CD4-positive, alpha-beta T cell (primary cell): ENCODE measurements around the gene SMAP1. TPM values are rescaled to one million over a fixed set of nuclear protein-coding genes. Genes with fewer than 3 reads are reported as not detected.

ENCODE experiments used
- ATAC-seq: fragments of 200-7000 bp; cut with Tn5 transposase; one replicate; pipeline ENCODE4 v1.10.0; 2022; ENCODE audit warnings: mild to moderate bottlenecking; ENCODE audit not compliant: poor library complexity
- CTCF ChIA-PET: fragments of 350-600 bp; sonication (Branson Sonifier 250); formaldehyde crosslinking; loops from one replicate; lab custom pipeline; 2021; ENCODE audit warnings: antibody characterized with exemption, inconsistent platforms; lab: Charles Lee
- POLR2A ChIA-PET: fragments of 350-600 bp; sonication (Branson Sonifier 250); formaldehyde crosslinking; loops from one replicate; lab custom pipeline; 2021; ENCODE audit warnings: antibody characterized with exemption, inconsistent platforms; lab: Charles Lee
- DNase-seq, 14 experiments: peaks; one replicate each; pipeline ENCODE4 v3.0.0-alpha.2; 2013 to 2020; ENCODE audit warnings: mixed read lengths in 2 of 14
- H3K27ac ChIP-seq, 2 donors: one replicate each; pipeline versions ENCODE4 v1.5.1 to v1.7.0; 2013; ENCODE audit warnings: low read length in 2 of 2, low read depth in 1 of 2, mild to moderate bottlenecking in 1 of 2
- H3K27me3 ChIP-seq, 2 experiments: 1 replicate in 1 of 2; 2 replicates in 1 of 2; pipeline versions ENCODE4 v1.6.1 to v1.7.0; 2013; ENCODE audit warnings: low read length in 2 of 2, control low read depth in 1 of 2, mild to moderate bottlenecking in 1 of 2, moderate library complexity in 1 of 2; ENCODE audit not compliant: insufficient read depth in 2 of 2, control insufficient read depth in 1 of 2
- H3K36me3 ChIP-seq: one replicate; pipeline ENCODE4 v1.6.1; 2013; ENCODE audit warnings: low read length, control low read depth; ENCODE audit not compliant: insufficient read depth
- H3K4me1 ChIP-seq: one replicate; pipeline ENCODE4 v1.6.1; 2013; ENCODE audit warnings: low read length, control low read depth; ENCODE audit not compliant: insufficient read depth
- H3K4me3 ChIP-seq: one replicate; pipeline ENCODE4 v1.5.1; 2013; ENCODE audit warnings: mild to moderate bottlenecking, low read length, moderate library complexity
- H3K9me3 ChIP-seq, 2 experiments: 1 replicate in 1 of 2; 2 replicates in 1 of 2; pipeline versions ENCODE4 v1.6.1 to v1.7.0; 2013; ENCODE audit warnings: low read length in 2 of 2, mild to moderate bottlenecking in 2 of 2, control low read depth in 1 of 2, moderate library complexity in 1 of 2; ENCODE audit not compliant: control insufficient read depth in 1 of 2, insufficient read depth in 1 of 2
- H3K27ac Mint-ChIP-seq: one replicate; pipeline ENCODE4 v1.8.0; 2020; ENCODE audit warnings: mixed read lengths
- H3K27me3 Mint-ChIP-seq: one replicate; pipeline ENCODE4 v1.8.0; 2021; ENCODE audit warnings: mixed read lengths
- H3K36me3 Mint-ChIP-seq: one replicate; pipeline ENCODE4 v1.8.0; 2021; ENCODE audit warnings: low read depth, mixed read lengths
- H3K4me1 Mint-ChIP-seq: one replicate; pipeline ENCODE4 v1.8.0; 2021; ENCODE audit warnings: low read depth, mixed read lengths
- H3K4me3 Mint-ChIP-seq: one replicate; pipeline ENCODE4 v1.8.0; 2020; ENCODE audit warnings: mild to moderate bottlenecking, mixed read lengths
- H3K9me3 Mint-ChIP-seq: one replicate; pipeline ENCODE4 v1.8.0; 2020; ENCODE audit warnings: mixed read lengths
- CTCF ChIP-seq: fragments of 200-600 bp; IDR thresholded peaks from one replicate; pipeline ENCODE4 v1.8.0; 2022; ENCODE audit warnings: antibody characterized with exemption, mild to moderate bottlenecking
- intact Hi-C, 2 experiments: fragments of 100-400 bp; cut with DNase I in 1 of 2; cut with micrococcal nuclease in 1 of 2; formaldehyde crosslinking; loops; one replicate each; pipeline versions ENCODE4 v1.15.1 to v1.9.0; 2023 to 2025; cut with DNase I, micrococcal nuclease
- total RNA-seq, 174 experiments: library from RNA in 2 of 174; stranded (reverse) in 2 of 174; gene quantifications; one replicate each; pipeline ENCODE4 v1.2.3 and lab custom pipeline; 2021 to 2026

Gene SMAP1
- total RNA-seq, 2 experiments from 2014 or later = 20.0 to 22.5 TPM

GRCh38 chr6:70706491-70707123, 38.9 kb downstream of the SMAP1 start:
- no peak overlapping the region for H3K4me3 Mint-ChIP-seq
- no peaks in the 10 kb centered on the region for H3K9me3 ChIP-seq
- H3K27ac Mint-ChIP-seq = peak overlapping the region; percentile 8
- H3K27ac ChIP-seq = no peak overlapping the region
- ChIA-PET CTCF (interaction anchor here (1.2 to 3.6 kb wide), 3 partner anchors 80 to 250 kb away, joined by 3 to 15 read pairs (median 10); partner anchors contain the start of gene B3GAT2), POLR2A (no interaction called here)
- no peaks in the 10 kb centered on the region for H3K4me1 ChIP-seq
- no peaks in the 10 kb centered on the region for H3K27me3 ChIP-seq
- peaks cover 10% of the 10 kb centered on the region for H3K36me3 Mint-ChIP-seq
- ATAC-seq (no peak), DNase-seq (peak in 4 of 14 experiments; percentile 30 to 74 (median 56))
- no peaks in the 10 kb centered on the region for H3K36me3 ChIP-seq
- peaks cover 66% of the 10 kb centered on the region for H3K4me1 Mint-ChIP-seq
- no peaks in the 10 kb centered on the region for H3K27me3 Mint-ChIP-seq
- intact Hi-C loops = loop anchor here (1.0 to 5.0 kb wide), 5 partner anchors 178 to 646 kb away; partner anchors contain the start of gene B3GAT2 (in 1 of the 2)
- H3K4me3 ChIP-seq = no peak overlapping the region
- no peaks in the 10 kb centered on the region for H3K9me3 Mint-ChIP-seq
- peak; percentile 82 for TF ChIP-seq CTCF

DNA sequence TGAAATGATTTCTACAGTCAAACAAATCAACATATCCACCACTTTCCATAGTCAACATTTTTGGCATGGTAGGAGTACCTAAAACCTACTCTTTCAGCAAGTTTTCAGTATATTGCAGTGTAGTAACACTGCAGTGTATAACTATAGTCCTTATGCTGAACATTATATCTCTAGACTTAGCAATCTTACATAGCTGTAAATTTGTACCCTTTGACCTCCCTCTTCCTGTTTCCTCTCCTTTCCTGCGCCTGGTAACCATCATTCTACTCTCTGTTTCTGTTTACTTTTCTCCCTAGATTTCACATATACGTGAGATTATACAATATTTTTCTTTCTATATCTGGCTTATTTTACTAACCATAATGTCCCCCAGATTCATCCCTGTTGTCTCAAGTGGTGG, 40.2 kb downstream of the SMAP1 start:
- TF ChIP-seq CTCF = no peak
- Mint-ChIP-seq H3K36me3 (peaks cover 10% of the 10 kb centered on the region), H3K4me3 (no peak overlapping the region), H3K27me3 (no peaks in the 10 kb centered on the region), H3K4me1 (peaks cover 66% of the 10 kb centered on the region), H3K27ac (peak overlapping the region; percentile 59), H3K9me3 (no peaks in the 10 kb centered on the region)
- DNase-seq (no peak), ATAC-seq (no peak)
- no peaks in the 10 kb centered on the region for H3K36me3 ChIP-seq
- no peaks in the 10 kb centered on the region for H3K9me3 ChIP-seq
- intact Hi-C loops = loop anchor here (2.0 to 5.0 kb wide), 3 partner anchors 249 to 644 kb away; partner anchors contain the start of gene B3GAT2 (in 1 of the 2)
- H3K4me3 ChIP-seq = no peak overlapping the region
- no peaks in the 10 kb centered on the region for H3K27me3 ChIP-seq
- H3K4me1 ChIP-seq = no peaks in the 10 kb centered on the region
- H3K27ac ChIP-seq = no peak overlapping the region
- CTCF ChIA-PET = interaction anchor here (0.6 to 3.6 kb wide), 4 partner anchors 18 to 325 kb away, joined by 3 to 15 read pairs (median 6); partner anchors contain the start of gene B3GAT2
- POLR2A ChIA-PET = no interaction called here

DNA sequence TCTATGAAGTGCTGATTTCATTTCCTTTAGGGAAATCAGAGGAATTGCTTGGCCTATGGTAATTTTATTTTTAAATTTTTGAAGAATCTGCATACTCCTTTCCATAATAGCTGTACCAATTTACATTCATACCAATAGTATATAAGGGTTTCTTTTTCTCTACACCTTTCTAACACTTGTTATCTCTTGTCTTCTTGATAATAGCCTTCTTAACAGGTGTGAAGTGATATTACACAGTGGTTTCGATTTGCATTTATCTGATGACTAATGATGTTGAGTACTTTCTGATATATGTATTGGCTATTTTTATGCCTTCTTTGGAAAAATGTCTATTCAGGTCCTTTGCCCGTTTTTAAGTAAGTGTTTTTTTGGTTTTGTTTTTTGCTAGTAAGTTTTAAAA, 40.8 kb downstream of the SMAP1 start:
- ChIA-PET POLR2A (no interaction called here), CTCF (interaction anchor here (2.6 to 3.6 kb wide), 2 partner anchors 176 to 248 kb away, joined by 10 to 15 read pairs; partner anchors contain the start of gene B3GAT2)
- Histone ChIP-seq H3K27ac (no peak overlapping the region), H3K9me3 (no peaks in the 10 kb centered on the region), H3K27me3 (no peaks in the 10 kb centered on the region), H3K4me3 (no peak overlapping the region), H3K4me1 (no peaks in the 10 kb centered on the region), H3K36me3 (no peaks in the 10 kb centered on the region)
- Mint-ChIP-seq H3K4me3 (no peak overlapping the region), H3K36me3 (peaks cover 15% of the 10 kb centered on the region), H3K27ac (peak overlapping the region; percentile 59), H3K4me1 (peaks cover 71% of the 10 kb centered on the region), H3K27me3 (no peaks in the 10 kb centered on the region), H3K9me3 (peaks cover 2% of the 10 kb centered on the region)
- ATAC-seq = no peak
- no peak for TF ChIP-seq CTCF
- intact Hi-C loops = loop anchor here (5.0 kb wide), 2 partner anchors 304 to 644 kb away; no protein-coding TSS in a partner anchor
- peak in 1 of 14 experiments; percentile 8 for DNase-seq
